Brain microvascular endothelial cell (primary cell): ENCODE measurements around the gene SMIM14.

ENCODE experiments used
- DNase-seq: peaks from one replicate; pipeline ENCODE4 v3.0.0-alpha.2; 2020
- H3K27ac ChIP-seq: fragments of 250-450 bp; sonication (Bioruptor Pico); 2 replicates; pipeline ENCODE4 v1.5.1; 2020; ENCODE audit warnings: mild to moderate bottlenecking, moderate library complexity
- H3K27me3 ChIP-seq: fragments of 250-450 bp; sonication (Bioruptor Pico); replicated peaks from 2 replicates; pipeline ENCODE4 v1.5.1; 2020; ENCODE audit warnings: mild to moderate bottlenecking
- H3K36me3 ChIP-seq: fragments of 250-450 bp; sonication (Bioruptor Pico); replicated peaks from 2 replicates; pipeline ENCODE4 v1.5.1; 2020; ENCODE audit warnings: mild to moderate bottlenecking
- H3K4me3 ChIP-seq: 2 replicates; pipeline ENCODE4 v1.5.1; 2011; ENCODE audit warnings: low read depth, mild to moderate bottlenecking, control low read depth, low read length, moderate library complexity
- in situ Hi-C: cut with HindIII; loops from 2 replicates; pipeline ENCODE4 v1.10.0; 2017; ENCODE audit warnings: low sequenced_read_pairs, low pct_ligation_motif_present
- TF ChIP-seq, protein P1 (sequence below): IDR thresholded peaks from 2 replicates; pipeline ENCODE4 v1.5.1; 2011; ENCODE audit warnings: low read depth, mild to moderate bottlenecking, moderate library complexity, low read length, control low read depth, inconsistent platforms; ENCODE audit errors: missing control alignments

Gene SMIM14

DNA sequence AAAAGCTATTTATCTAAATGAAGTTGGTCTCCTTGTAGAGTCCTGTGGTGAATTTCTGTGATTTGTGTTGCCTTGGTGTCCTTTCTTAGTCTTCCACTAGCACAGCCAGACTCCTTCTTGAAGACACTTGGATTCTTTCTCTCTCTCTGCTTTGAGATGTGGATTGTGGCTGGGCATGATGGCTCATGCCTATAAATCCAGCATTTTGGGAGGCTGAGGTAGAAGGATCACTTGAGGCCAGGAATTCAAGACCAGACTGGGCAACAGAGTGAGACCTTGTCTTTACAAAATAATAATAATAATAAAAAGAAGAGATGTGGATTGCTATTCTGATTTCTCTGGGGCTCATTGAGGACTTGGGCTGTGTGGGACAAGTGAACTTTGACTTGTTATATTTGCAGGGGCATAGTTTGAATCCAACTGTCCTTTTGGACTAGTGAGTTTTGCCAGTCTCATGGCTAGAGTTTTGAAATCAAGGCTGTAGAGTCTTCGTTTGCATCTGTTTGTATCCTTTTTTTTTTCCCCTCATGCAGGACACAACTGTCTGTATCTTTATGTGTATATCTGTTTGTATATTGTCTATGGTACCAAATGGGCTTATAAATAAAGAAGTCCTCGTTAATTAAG, 11.1 kb upstream of the SMIM14 start:
- Histone ChIP-seq H3K27me3 (no peaks in the 10 kb centered on the region), H3K36me3 (no peaks in the 10 kb centered on the region), H3K4me3 (no peak overlapping the region), H3K27ac (no peak overlapping the region)
- DNase-seq = no peak
- TF ChIP-seq, protein P1, sequence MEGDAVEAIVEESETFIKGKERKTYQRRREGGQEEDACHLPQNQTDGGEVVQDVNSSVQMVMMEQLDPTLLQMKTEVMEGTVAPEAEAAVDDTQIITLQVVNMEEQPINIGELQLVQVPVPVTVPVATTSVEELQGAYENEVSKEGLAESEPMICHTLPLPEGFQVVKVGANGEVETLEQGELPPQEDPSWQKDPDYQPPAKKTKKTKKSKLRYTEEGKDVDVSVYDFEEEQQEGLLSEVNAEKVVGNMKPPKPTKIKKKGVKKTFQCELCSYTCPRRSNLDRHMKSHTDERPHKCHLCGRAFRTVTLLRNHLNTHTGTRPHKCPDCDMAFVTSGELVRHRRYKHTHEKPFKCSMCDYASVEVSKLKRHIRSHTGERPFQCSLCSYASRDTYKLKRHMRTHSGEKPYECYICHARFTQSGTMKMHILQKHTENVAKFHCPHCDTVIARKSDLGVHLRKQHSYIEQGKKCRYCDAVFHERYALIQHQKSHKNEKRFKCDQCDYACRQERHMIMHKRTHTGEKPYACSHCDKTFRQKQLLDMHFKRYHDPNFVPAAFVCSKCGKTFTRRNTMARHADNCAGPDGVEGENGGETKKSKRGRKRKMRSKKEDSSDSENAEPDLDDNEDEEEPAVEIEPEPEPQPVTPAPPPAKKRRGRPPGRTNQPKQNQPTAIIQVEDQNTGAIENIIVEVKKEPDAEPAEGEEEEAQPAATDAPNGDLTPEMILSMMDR = no peak
- in situ Hi-C loops = no loop called here

DNA sequence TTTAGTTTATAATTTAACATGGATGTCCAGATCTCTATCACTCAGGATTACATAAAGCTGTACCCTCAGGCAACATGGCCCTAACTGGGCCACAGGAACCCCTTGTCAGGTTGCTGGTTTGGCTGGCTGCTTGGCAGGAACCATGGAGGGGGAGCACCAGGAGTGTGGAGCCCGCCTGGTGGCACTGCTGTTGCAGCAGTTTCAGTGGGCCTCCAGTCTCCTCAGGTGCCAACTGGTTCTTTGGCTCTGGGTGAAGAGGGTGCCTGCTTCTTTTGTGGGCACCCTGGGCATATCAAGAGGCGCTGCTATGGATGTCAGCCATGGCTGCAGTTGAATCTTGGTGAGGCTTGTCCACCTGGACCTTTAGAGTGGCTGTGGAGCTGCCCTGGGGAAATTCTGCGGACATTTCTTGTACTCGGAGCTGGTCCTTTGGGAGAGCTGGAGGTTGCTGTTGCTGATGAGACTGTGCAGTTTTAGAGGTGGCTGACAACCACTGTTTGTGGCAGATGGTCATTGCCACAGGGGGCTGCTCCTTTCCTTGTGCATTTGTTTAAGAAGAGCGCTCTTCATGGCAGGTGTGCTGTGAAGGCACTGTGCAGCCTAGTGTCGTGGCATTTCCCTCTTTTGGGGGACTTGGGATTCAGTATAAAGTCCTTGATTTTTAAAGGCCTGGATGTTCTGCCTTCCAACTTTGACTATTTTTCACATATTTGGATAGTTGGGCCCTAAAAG, 10.3 kb upstream of the SMIM14 start:
- in situ Hi-C loops = no loop called here
- Histone ChIP-seq H3K27ac (no peak overlapping the region), H3K36me3 (no peaks in the 10 kb centered on the region), H3K4me3 (no peak overlapping the region), H3K27me3 (no peaks in the 10 kb centered on the region)
- DNase-seq = no peak
- TF ChIP-seq, protein P1 = no peak

DNA sequence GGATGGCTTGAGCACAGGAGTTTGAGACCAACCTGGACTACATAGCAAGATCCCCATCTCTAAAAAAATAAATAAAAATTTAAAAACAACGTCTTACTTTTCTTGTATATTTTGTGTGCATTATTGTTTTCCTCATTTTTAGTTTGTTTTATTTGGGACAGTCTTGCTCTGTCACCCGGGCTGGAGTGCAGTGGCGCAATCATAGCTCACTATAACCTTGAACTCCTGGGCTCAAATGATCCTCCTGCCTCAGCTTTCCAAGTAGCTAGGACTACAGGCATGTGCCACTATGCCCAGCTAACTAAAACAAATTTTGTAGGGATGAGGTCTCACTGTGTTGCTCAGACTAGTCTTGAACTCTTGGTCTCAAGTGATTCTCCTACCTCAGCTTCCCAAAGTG, 9.5 kb upstream of the SMIM14 start:
- H3K4me3 ChIP-seq = no peak overlapping the region
- no peaks in the 10 kb centered on the region for H3K36me3 ChIP-seq
- no peak for DNase-seq
- no peaks in the 10 kb centered on the region for H3K27me3 ChIP-seq
- H3K27ac ChIP-seq = no peak overlapping the region
- TF ChIP-seq, protein P1 = no peak
- in situ Hi-C loops = no loop called here

DNA sequence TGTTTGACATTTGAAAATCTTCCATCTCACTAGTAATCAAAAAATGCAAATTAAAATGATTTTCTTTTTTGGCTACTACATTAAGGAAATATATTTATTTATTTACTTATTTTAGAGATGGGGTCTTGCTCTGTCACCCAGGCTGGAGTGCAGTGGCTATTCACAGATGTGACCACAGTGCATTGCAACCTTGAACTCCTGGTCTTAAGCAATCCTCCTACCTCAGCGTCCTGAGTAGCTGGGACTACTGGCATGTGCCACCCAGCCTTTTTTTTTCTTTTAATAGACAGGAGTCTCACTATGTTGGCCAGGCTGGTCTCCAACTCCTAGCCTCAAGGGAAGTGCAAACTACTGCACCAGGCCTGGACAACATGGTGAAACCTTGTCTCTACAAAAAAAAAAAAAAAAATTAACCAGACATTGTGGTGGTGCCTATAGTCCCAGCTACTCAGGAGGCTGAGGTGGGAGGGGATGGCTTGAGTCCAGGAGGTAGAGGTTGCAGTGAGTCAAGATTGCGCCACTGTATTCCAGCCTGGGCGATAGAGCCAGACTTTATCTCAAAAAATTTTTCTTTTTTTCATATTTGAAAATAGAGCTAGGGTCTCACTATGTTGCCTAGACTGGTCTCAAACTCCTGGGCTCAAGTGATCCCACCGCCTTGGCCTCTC, 4.4 kb upstream of the SMIM14 start:
- Histone ChIP-seq H3K27me3 (no peaks in the 10 kb centered on the region), H3K4me3 (no peak overlapping the region), H3K27ac (no peak overlapping the region), H3K36me3 (no peaks in the 10 kb centered on the region)
- no peak for DNase-seq
- in situ Hi-C loops = no loop called here
- TF ChIP-seq, protein P1 = no peak

DNA sequence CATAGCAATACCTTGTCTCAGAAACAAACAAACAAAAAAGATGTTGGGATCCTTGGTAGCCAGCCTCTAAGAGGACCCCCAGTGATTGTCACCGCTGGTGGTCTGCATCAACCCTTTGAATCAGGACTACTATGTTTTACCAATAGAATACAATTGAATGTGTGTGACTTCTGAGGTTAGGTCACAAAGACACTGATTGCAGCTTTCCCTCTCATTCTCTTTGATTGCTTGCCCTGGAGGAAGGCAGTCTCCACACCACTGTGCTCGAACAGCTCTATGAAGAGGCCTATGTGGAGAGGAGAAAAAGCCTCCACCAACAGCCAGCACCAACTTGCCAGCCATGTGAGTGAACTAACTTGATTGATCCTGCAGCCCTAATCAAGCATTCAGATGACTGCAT, 2.8 kb upstream of the SMIM14 start:
- DNase-seq = no peak
- TF ChIP-seq, protein P1 = no peak
- H3K27me3 ChIP-seq = no peaks in the 10 kb centered on the region
- no peaks in the 10 kb centered on the region for H3K36me3 ChIP-seq
- no peak overlapping the region for H3K4me3 ChIP-seq
- no peak overlapping the region for H3K27ac ChIP-seq
- in situ Hi-C loops = no loop called here
